Mucosa of rectum (tissue), 2 donors: ENCODE results near the gene MCEE.
"Not testable (repeated sequence)": the region's sequence is repeated elsewhere in the genome, so short reads cannot be mapped to it uniquely, and the experiment has no call there.

Experiments used
- H3K27ac ChIP-seq, 2 donors: one replicate each; pipeline ENCODE4 v1.7.0; 2013; ENCODE audit warnings: inconsistent platforms in 2 of 2, low read depth in 2 of 2, low read length in 2 of 2
- H3K27me3 ChIP-seq, 2 donors: one replicate each; pipeline ENCODE4 v1.7.0; 2013; ENCODE audit warnings: low read length in 2 of 2; ENCODE audit not compliant: control insufficient read depth in 2 of 2, insufficient read depth in 2 of 2
- H3K36me3 ChIP-seq, 2 donors: one replicate each; pipeline ENCODE4 v1.7.0; 2013; ENCODE audit warnings: low read length in 2 of 2; ENCODE audit not compliant: control insufficient read depth in 2 of 2, insufficient read depth in 2 of 2
- H3K4me1 ChIP-seq, 2 donors: one replicate each; pipeline ENCODE4 v1.7.0; 2013; ENCODE audit warnings: low read length in 2 of 2, mild to moderate bottlenecking in 1 of 2; ENCODE audit not compliant: control insufficient read depth in 2 of 2, insufficient read depth in 2 of 2
- H3K4me3 ChIP-seq, 2 donors: one replicate each; pipeline ENCODE4 v1.7.0; 2013; ENCODE audit warnings: low read length in 2 of 2
- H3K9ac ChIP-seq, 2 donors: one replicate each; pipeline ENCODE4 v1.7.0; 2013; ENCODE audit warnings: low read length in 2 of 2, low read depth in 1 of 2, mild to moderate bottlenecking in 1 of 2
- H3K9me3 ChIP-seq, 2 donors: one replicate each; pipeline ENCODE4 v1.7.0; 2013; ENCODE audit warnings: low read length in 2 of 2; ENCODE audit not compliant: control insufficient read depth in 2 of 2
- donor health status: healthy.
- donor health status: Normal muscosa, but diverticular disease.

The MCEE gene

GRCh38 chr2:71130152-71130904, at the start of gene MCEE, which contains the start of gene MPHOSPH10:
Gene MCEE, minus strand, starts transcription at chr2:71130229. Its CDS starts 10 bp downstream, at chr2:71130219.
Gene MPHOSPH10, plus strand, starts transcription at chr2:71130634. Its CDS starts 32 bp downstream, at chr2:71130666.
- Histone ChIP-seq H3K9me3 (no peaks in the 10 kb centered on the region), H3K36me3 (peaks cover 9 to 13% of the 10 kb centered on the region in 2 donors), H3K27ac (peak within 1 kb of the TSS; percentile 97 to 98), H3K27me3 (no peaks in the 10 kb centered on the region), H3K9ac (peak within 1 kb of the TSS; percentile 91 to 92), H3K4me3 (peak within 1 kb of the TSS; percentile 94 to 97), H3K4me1 (peaks cover 12 to 13% of the 10 kb centered on the region in 2 donors)

GRCh38 chr2:71178836-71179235, 48.8 kb upstream of the MCEE start:
- not testable (repeated sequence) for H3K4me1 ChIP-seq, H3K27me3 ChIP-seq, H3K9me3 ChIP-seq

DNA sequence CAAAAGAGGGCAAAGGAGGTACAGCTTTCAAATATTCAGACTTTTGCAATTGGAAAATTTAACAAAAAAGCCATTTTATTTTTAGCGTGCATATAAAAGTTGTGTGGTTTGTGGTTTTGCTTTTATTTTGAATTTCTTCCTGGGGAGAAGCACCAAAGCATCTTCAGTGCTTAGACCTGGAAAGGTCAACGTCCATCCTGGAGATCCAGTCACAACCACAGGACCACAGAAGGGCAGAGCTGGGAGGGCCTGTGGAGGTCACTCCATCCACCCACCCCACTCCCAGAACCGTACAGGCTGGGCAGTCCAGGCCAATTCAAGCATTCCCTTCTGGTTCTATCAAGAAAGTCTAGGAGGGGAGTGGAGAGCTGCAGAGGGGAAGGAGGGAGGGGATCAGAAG, 44.2 kb upstream of the MCEE start:
- Histone ChIP-seq H3K4me1 (no peaks in the 10 kb centered on the region), H3K4me3 (no peak overlapping the region), H3K9me3 (no peaks in the 10 kb centered on the region), H3K9ac (no peak overlapping the region), H3K27ac (no peak overlapping the region), H3K27me3 (no peaks in the 10 kb centered on the region), H3K36me3 (no peaks in the 10 kb centered on the region)

More at GRCh38 chr2:71178836-71179235, 48.8 kb upstream of the MCEE start:
- not testable (repeated sequence) for H3K36me3 ChIP-seq, H3K4me3 ChIP-seq, H3K27ac ChIP-seq, H3K9ac ChIP-seq

DNA sequence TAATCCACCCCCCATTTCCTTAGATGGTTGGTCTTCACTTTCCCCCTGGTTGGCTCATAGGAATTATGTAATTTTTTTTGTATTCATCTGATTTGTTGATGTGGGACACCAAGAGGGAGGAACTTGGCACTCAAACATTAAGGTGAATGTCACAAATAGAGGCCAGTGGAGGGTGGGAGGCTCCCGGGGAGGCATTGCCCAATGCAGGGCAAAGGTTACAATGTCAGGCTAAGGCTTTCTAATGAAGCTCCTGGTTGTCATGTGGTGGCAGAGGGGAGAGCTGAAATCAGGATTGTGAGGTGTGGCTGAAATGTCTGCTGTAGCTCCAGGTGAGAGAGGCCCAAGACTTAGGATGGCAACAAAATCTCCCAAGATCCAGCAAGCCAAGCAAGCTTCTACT, 43.1 kb upstream of the MCEE start:
- H3K9ac ChIP-seq = no peak overlapping the region
- no peaks in the 10 kb centered on the region for H3K36me3 ChIP-seq
- no peak overlapping the region for H3K27ac ChIP-seq
- no peaks in the 10 kb centered on the region for H3K9me3 ChIP-seq
- no peaks in the 10 kb centered on the region for H3K4me1 ChIP-seq
- H3K4me3 ChIP-seq = no peak overlapping the region
- H3K27me3 ChIP-seq = no peaks in the 10 kb centered on the region

DNA sequence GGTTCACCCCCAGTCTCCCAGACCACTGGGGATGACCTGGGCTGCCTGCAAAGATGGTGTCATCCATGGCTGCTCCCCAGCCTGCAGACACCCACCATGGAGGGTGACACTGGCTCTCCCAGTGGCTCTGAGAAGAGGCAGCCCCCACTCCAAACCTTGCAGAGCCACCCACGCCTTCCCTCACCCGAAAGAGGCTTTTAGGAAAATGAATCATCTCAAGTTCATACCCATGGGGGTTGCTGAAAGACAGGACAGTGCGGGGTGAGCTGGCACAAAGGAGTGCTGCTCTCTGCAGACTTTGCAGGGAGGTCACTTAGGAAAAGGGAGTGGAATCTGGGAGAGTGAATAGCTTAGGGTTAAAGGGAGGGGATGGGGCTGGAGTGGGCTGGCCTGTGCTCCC, 36.8 kb upstream of the MCEE start:
- H3K27ac ChIP-seq = no peak overlapping the region

GRCh38 chr2:71157124-71157793, 27.2 kb upstream of the MCEE start:
- Histone ChIP-seq H3K27ac (no peak overlapping the region), H3K9me3 (no peaks in the 10 kb centered on the region), H3K36me3 (no peaks in the 10 kb centered on the region), H3K4me3 (peak overlapping the region; percentile 8 to 45), H3K4me1 (no peaks in the 10 kb centered on the region), H3K9ac (no peak overlapping the region), H3K27me3 (no peaks in the 10 kb centered on the region)

More for the DNA sequence above, 36.8 kb upstream of the MCEE start:
- H3K4me3 ChIP-seq = no peak overlapping the region
- no peaks in the 10 kb centered on the region for H3K9me3 ChIP-seq
- H3K9ac ChIP-seq = no peak overlapping the region
- H3K4me1 ChIP-seq = no peaks in the 10 kb centered on the region
- no peaks in the 10 kb centered on the region for H3K27me3 ChIP-seq
- H3K36me3 ChIP-seq = no peaks in the 10 kb centered on the region

DNA sequence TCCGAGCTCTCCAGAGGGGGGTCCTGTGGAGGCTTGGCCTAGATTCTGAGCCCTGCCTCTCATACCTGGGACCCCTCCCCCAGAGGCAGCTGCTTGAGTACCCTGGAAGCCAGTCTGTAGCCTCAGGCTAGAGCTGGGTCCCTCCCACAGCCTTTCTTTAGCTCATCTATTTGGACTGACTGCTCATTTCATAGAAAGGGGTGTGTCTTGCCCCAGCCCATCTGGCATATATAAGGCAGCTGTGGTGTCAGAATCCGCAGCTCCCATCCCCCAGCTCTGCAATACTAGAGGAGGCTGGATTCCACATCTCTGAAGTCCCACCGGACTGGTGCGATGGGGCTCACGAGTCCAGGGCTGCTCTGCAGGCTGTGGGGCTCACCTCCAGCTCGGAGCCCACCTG, 26.5 kb upstream of the MCEE start:
- Histone ChIP-seq H3K27ac (no peak overlapping the region), H3K36me3 (no peaks in the 10 kb centered on the region), H3K9ac (no peak overlapping the region), H3K27me3 (no peaks in the 10 kb centered on the region), H3K4me3 (peak overlapping the region; percentile 8 to 45), H3K9me3 (no peaks in the 10 kb centered on the region), H3K4me1 (no peaks in the 10 kb centered on the region)

DNA sequence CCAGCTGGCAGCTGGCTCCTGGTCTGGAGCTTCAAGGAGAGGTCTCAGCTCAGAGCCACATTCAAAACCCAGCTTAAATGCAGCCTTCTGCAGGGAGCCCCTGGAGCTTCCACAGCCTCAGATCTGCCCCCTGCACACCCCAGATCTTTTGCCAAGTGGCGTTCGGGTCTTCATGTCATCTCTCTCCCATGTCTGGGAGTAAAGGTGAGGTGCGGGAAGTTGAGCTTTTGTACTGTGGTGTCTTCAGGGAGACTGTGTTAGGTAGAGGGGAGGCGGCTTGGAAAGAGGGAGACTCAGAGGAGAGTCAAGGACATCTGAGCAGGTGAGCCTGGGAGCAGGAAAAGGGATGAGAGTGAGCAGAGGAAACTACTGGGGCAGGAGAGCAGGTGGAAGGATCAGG, 25.8 kb upstream of the MCEE start:
- H3K27ac ChIP-seq = no peak overlapping the region
- H3K4me3 ChIP-seq = no peak overlapping the region
- H3K27me3 ChIP-seq = no peaks in the 10 kb centered on the region
- H3K4me1 ChIP-seq = no peaks in the 10 kb centered on the region
- H3K36me3 ChIP-seq = no peaks in the 10 kb centered on the region
- H3K9me3 ChIP-seq = no peaks in the 10 kb centered on the region
- no peak overlapping the region for H3K9ac ChIP-seq

- H3K27me3 ChIP-seq = no peaks in the 10 kb centered on the region
- H3K9ac ChIP-seq = no peak overlapping the region
- H3K36me3 ChIP-seq = peaks cover 4 to 7% of the 10 kb centered on the region in 2 donors
- H3K9me3 ChIP-seq = no peaks in the 10 kb centered on the region
- H3K27ac ChIP-seq = no peak overlapping the region
- no peak overlapping the region for H3K4me3 ChIP-seq
- H3K4me1 ChIP-seq = no peaks in the 10 kb centered on the region
Observed at GRCh38 chr2:71154798-71155197, 24.8 kb upstream of the MCEE start.

DNA sequence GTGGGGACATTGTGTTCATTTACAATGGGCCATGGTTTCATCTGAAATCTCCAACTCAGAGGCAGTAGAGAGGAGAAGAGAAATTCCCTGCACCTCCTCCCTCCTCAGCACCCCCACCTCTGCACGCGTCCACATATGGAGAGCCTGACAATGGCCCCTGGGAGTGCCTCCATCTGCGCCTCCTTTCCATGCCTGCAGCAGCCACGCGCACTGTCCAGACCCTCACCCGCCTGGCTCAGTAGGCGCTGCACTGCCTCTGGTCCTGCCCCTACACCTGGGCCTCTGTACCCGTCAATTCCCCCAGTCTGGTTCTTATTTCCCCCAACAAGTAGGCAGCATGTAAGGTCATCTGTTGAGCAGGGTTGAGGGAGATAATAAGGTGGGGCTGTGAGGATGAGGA, 24.2 kb upstream of the MCEE start:
- Histone ChIP-seq H3K4me1 (no peaks in the 10 kb centered on the region), H3K9me3 (no peaks in the 10 kb centered on the region), H3K9ac (no peak overlapping the region), H3K36me3 (peaks cover 9 to 12% of the 10 kb centered on the region in 2 donors), H3K27ac (no peak overlapping the region), H3K4me3 (no peak overlapping the region), H3K27me3 (no peaks in the 10 kb centered on the region)
